Endothelial cell of umbilical vein (primary cell): ENCODE measurements around the gene BRINP2. TPM values are rescaled to one million over a fixed set of nuclear protein-coding genes. Genes with fewer than 3 reads are reported as not detected.

ENCODE experiments used
- BruUV-seq: library from RNA; stranded (reverse); fragments of 400-500 nt; replicated peaks from 2 replicates; lab custom pipeline; 2021; lab: Mats Ljungman, UMichigan
- CTCF ChIA-PET: fragments of 300-600, 350-600 bp; sonication (Branson Sonifier 250); formaldehyde crosslinking; loops from one replicate; lab custom pipeline; 2021; ENCODE audit warnings: antibody characterized with exemption, inconsistent platforms; lab: Charles Lee
- POLR2A ChIA-PET: fragments of 300-600, 350-600 bp; sonication (Branson Sonifier 250); formaldehyde crosslinking; loops from one replicate; lab custom pipeline; 2021; ENCODE audit warnings: antibody characterized with exemption, inconsistent platforms; lab: Charles Lee
- DNase-seq: peaks from one replicate; pipeline ENCODE4 v3.0.0-alpha.2; 2011; ENCODE audit warnings: low read depth, low spot score
- FAIRE-seq: peaks from 2 replicates; lab custom pipeline; 2011; peaks lifted over from hg19 to GRCh38; lab: Jason Lieb, UNC
- H2AFZ ChIP-seq: 2 replicates; pipeline ENCODE4 v1.6.0; 2012; ENCODE audit warnings: low read depth, low read length, control low read depth, inconsistent platforms
- H3K27ac ChIP-seq: 2 replicates; pipeline ENCODE4 v1.5.1; 2011; ENCODE audit warnings: low read depth, mild to moderate bottlenecking, control low read depth, low read length, moderate library complexity; ENCODE audit not compliant: insufficient read depth
- H3K27me3 ChIP-seq, 2 experiments: 2 replicates each; pipeline versions ENCODE4 v1.6.0 to v1.6.1; 2011; ENCODE audit warnings: low read length in 2 of 2, mixed read lengths in 1 of 2; ENCODE audit not compliant: control insufficient read depth in 2 of 2, insufficient read depth in 2 of 2
- H3K36me3 ChIP-seq, 2 experiments: 2 replicates in 1 of 2; 3 replicates in 1 of 2; pipeline ENCODE4 v1.5.1; 2011; ENCODE audit warnings: low read length in 2 of 2, mild to moderate bottlenecking in 1 of 2, moderate library complexity in 1 of 2; ENCODE audit not compliant: control insufficient read depth in 2 of 2, insufficient read depth in 2 of 2; ENCODE audit errors: extremely low read depth in 1 of 2
- H3K4me1 ChIP-seq: 3 replicates; pipeline ENCODE4 v1.5.1; 2011; ENCODE audit warnings: mild to moderate bottlenecking, low read length; ENCODE audit not compliant: control insufficient read depth, insufficient read depth; ENCODE audit errors: extremely low read depth
- H3K4me2 ChIP-seq: 2 replicates; pipeline ENCODE4 v1.6.1; 2011; ENCODE audit warnings: low read length, control low read depth, mixed read lengths; ENCODE audit not compliant: insufficient read depth
- H3K4me3 ChIP-seq, 3 experiments: fragments of 200-600 bp in 1 of 3; sonication (generic), shearing (Covaris generic) in 1 of 3; replicated peaks in 1 of 3; 2 replicates each; pipeline ENCODE4 v1.5.1; 2011 to 2016; ENCODE audit warnings: control low read depth in 3 of 3, low read length in 3 of 3, mild to moderate bottlenecking in 2 of 3, inconsistent platforms in 1 of 3, low read depth in 1 of 3, moderate library complexity in 1 of 3; ENCODE audit not compliant: insufficient read depth in 1 of 3
- H3K79me2 ChIP-seq: 2 replicates; pipeline ENCODE4 v1.6.0; 2012; ENCODE audit warnings: low read length, inconsistent platforms; ENCODE audit not compliant: control insufficient read depth, insufficient read depth
- H3K9ac ChIP-seq: replicated peaks from 2 replicates; pipeline ENCODE3; 2011; ENCODE audit warnings: low read length, control low read depth; ENCODE audit not compliant: insufficient read depth; ENCODE audit errors: extremely low read depth
- H3K9me1 ChIP-seq: replicated peaks from 3 replicates; pipeline ENCODE4 v1.6.0; 2011; ENCODE audit warnings: mild to moderate bottlenecking, low read length; ENCODE audit not compliant: control insufficient read depth, insufficient read depth; ENCODE audit errors: extremely low read depth
- H3K9me3 ChIP-seq: replicated peaks from 2 replicates; pipeline ENCODE4 v1.5.1; 2012; ENCODE audit warnings: low read length, inconsistent platforms; ENCODE audit not compliant: control insufficient read depth, insufficient read depth
- H4K20me1 ChIP-seq: replicated peaks from 2 replicates; pipeline ENCODE3; 2011; ENCODE audit warnings: mild to moderate bottlenecking, low read length; ENCODE audit not compliant: control insufficient read depth, insufficient read depth; ENCODE audit errors: extremely low read depth
- EZH2 ChIP-seq: IDR thresholded peaks from 2 replicates; pipeline ENCODE4 v1.6.1; 2012; ENCODE audit warnings: borderline replicate concordance, low read depth, mild to moderate bottlenecking, moderate library complexity, low read length, inconsistent platforms; ENCODE audit not compliant: severe bottlenecking
- FOS ChIP-seq: IDR thresholded peaks from 2 replicates; pipeline ENCODE4 v1.6.1; 2011; ENCODE audit warnings: mild to moderate bottlenecking, low read length, moderate library complexity, borderline replicate concordance; ENCODE audit not compliant: insufficient read depth
- GATA2 ChIP-seq: IDR thresholded peaks from 2 replicates; pipeline ENCODE4 v1.7.0; 2011; ENCODE audit warnings: low read depth, mild to moderate bottlenecking, moderate library complexity, mixed read lengths, low read length; ENCODE audit not compliant: insufficient read length, insufficient read depth
- JUN ChIP-seq: IDR thresholded peaks from 2 replicates; pipeline ENCODE4 v1.6.1; 2011; ENCODE audit warnings: borderline replicate concordance, low read depth; ENCODE audit not compliant: insufficient read length, insufficient read depth
- MYC ChIP-seq: IDR thresholded peaks from one replicate; pipeline ENCODE4 v1.6.1; 2011; ENCODE audit warnings: mild to moderate bottlenecking, low read depth, low read length
- POLR2A ChIP-seq: IDR thresholded peaks from 2 replicates; pipeline ENCODE4 v1.6.1; 2012; ENCODE audit warnings: low read depth, mild to moderate bottlenecking, control low read depth, low read length
- POLR2AphosphoS5 ChIP-seq: IDR thresholded peaks from 2 replicates; pipeline ENCODE4 v1.6.1; 2012; ENCODE audit warnings: low read depth, mild to moderate bottlenecking, control low read depth, low read length, moderate library complexity; ENCODE audit not compliant: insufficient read depth
- dilution Hi-C: fragments of 300-500 bp; cut with MboI; formaldehyde crosslinking; loops from one replicate; pipeline ENCODE4 v1.15.0; 2019; ENCODE audit warnings: low sequenced_read_pairs; ENCODE audit not compliant: extremely low pct_ligation_motif_present
- intact Hi-C: fragments of 100-400 bp; cut with micrococcal nuclease; formaldehyde crosslinking; loops from one replicate; pipeline ENCODE4 v1.10.0; 2022
- polyA plus RNA-seq, 4 experiments: library from polyadenylated mRNA; depleted of rRNA in 3 of 4; stranded (reverse) in 3 of 4; unstranded in 1 of 4; fragments of >200 nt; gene quantifications; 2 replicates each; pipeline versions ENCODE4 v1.2.1 to v1.2.3, GENCODE V29; 2011 to 2012; ENCODE audit warnings: missing spikeins in 1 of 4
- total RNA-seq: library from RNA; stranded (reverse); gene quantifications from 2 replicates; pipeline ENCODE4 v1.2.3, GENCODE V29; 2021
- TF ChIP-seq, protein P1 (sequence below): IDR thresholded peaks from 2 replicates; pipeline ENCODE4 v1.6.1; 2011; ENCODE audit not compliant: insufficient read depth, insufficient read length
- TF ChIP-seq, protein P2 (sequence below), 2 donors: IDR thresholded peaks; 1 replicate in 1 of 2; 2 replicates in 1 of 2; pipeline ENCODE4 v1.5.1; 2011; ENCODE audit warnings: low read length in 2 of 2, mild to moderate bottlenecking in 2 of 2, moderate library complexity in 2 of 2, control low read depth in 1 of 2, inconsistent platforms in 1 of 2, low read depth in 1 of 2; ENCODE audit not compliant: insufficient read depth in 1 of 2; ENCODE audit errors: extremely low read depth in 1 of 2

Gene BRINP2
- total and polyA plus RNA-seq, 2 donors (not counting 3 experiments of a cell fraction or from before 2014, with no cell fraction given): not detected

GRCh38 chr1:177228693-177229065 lies 57.9 kb downstream of the BRINP2 start:
- CTCF ChIA-PET: no interaction called here
- H3K79me2 ChIP-seq: no peaks in the 10 kb centered on the region
- TF ChIP-seq, protein P1, sequence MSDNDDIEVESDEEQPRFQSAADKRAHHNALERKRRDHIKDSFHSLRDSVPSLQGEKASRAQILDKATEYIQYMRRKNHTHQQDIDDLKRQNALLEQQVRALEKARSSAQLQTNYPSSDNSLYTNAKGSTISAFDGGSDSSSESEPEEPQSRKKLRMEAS: no peak
- TF ChIP-seq, protein P2, sequence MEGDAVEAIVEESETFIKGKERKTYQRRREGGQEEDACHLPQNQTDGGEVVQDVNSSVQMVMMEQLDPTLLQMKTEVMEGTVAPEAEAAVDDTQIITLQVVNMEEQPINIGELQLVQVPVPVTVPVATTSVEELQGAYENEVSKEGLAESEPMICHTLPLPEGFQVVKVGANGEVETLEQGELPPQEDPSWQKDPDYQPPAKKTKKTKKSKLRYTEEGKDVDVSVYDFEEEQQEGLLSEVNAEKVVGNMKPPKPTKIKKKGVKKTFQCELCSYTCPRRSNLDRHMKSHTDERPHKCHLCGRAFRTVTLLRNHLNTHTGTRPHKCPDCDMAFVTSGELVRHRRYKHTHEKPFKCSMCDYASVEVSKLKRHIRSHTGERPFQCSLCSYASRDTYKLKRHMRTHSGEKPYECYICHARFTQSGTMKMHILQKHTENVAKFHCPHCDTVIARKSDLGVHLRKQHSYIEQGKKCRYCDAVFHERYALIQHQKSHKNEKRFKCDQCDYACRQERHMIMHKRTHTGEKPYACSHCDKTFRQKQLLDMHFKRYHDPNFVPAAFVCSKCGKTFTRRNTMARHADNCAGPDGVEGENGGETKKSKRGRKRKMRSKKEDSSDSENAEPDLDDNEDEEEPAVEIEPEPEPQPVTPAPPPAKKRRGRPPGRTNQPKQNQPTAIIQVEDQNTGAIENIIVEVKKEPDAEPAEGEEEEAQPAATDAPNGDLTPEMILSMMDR (IDR thresholded peaks at IDR 0.05; ENCODE audit: extremely low read depth in 1 of 2, insufficient read depth in 1 of 2, low read depth in 1 of 2, low read length in 2 of 2): no peak
- TF ChIP-seq FOS: no peak
- no peaks in the 10 kb centered on the region for H4K20me1 ChIP-seq
- intact Hi-C loops (no loop called here), dilution Hi-C loops (no loop called here)
- FAIRE-seq (no peak), DNase-seq (no peak)
- no peak overlapping the region for H3K9ac ChIP-seq
- no TSS peak for BruUV-seq
- no peak overlapping the region for H2AFZ ChIP-seq
- H3K9me1 ChIP-seq: no peaks in the 10 kb centered on the region
- H3K9me3 ChIP-seq: no peaks in the 10 kb centered on the region
- no peak overlapping the region for H3K27ac ChIP-seq
- H3K27me3 ChIP-seq: no peaks in the 10 kb centered on the region
- POLR2A ChIA-PET: no interaction called here
- no peak overlapping the region for H3K4me2 ChIP-seq
- no peaks in the 10 kb centered on the region for H3K36me3 ChIP-seq
- H3K4me1 ChIP-seq: no peaks in the 10 kb centered on the region
- no peak overlapping the region for H3K4me3 ChIP-seq

DNA sequence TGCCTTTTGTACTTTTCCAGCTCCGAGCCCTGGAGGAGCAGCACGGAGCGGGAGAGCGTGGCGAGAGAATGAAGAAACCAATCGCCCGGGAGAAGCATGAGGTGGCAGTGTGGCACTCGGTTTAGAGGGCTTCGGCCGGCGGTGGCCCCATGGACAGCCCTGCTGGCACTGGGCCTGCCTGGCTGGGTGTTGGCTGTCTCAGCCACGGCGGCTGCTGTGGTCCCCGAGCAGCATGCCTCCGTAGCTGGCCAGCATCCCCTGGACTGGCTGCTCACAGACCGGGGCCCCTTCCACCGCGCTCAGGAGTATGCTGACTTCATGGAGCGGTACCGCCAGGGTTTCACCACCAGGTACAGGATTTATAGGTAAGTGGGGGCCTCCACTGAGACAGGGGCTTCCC lies 59.0 kb downstream of the BRINP2 start:
- FAIRE-seq: no peak
- DNase-seq: no peak
- TF ChIP-seq, protein P2 (IDR thresholded peaks at IDR 0.05; ENCODE audit: extremely low read depth in 1 of 2, insufficient read depth in 1 of 2, low read depth in 1 of 2, low read length in 2 of 2): no peak
- TF ChIP-seq JUN (no peak), GATA2 (no peak), MYC (no peak), POLR2A (no peak), POLR2AphosphoS5 (no peak), FOS (no peak), EZH2 (no peak)
- TF ChIP-seq, protein P1: no peak
- ChIA-PET POLR2A (no interaction called here), CTCF (no interaction called here)
- intact Hi-C loops (no loop called here), dilution Hi-C loops (no loop called here)
- no peak overlapping the region for H3K9ac ChIP-seq
- no peaks in the 10 kb centered on the region for H3K4me1 ChIP-seq
- H3K4me3 ChIP-seq: no peak overlapping the region
- no peaks in the 10 kb centered on the region for H3K9me3 ChIP-seq
- no peak overlapping the region for H3K4me2 ChIP-seq
- no peaks in the 10 kb centered on the region for H4K20me1 ChIP-seq
- H3K36me3 ChIP-seq: no peaks in the 10 kb centered on the region
- H3K27me3 ChIP-seq: no peaks in the 10 kb centered on the region
- H3K79me2 ChIP-seq: no peaks in the 10 kb centered on the region
- H3K27ac ChIP-seq: no peak overlapping the region
- no peaks in the 10 kb centered on the region for H3K9me1 ChIP-seq
- BruUV-seq: no TSS peak
- no peak overlapping the region for H2AFZ ChIP-seq
